GM12878 (cell line): ENCODE measurements around the gene CS. TPM values are rescaled to one million over a fixed set of nuclear protein-coding genes. Genes with fewer than 3 reads are reported as not detected.
A peak's percentile ranks its signal among the peaks of the same experiment; 100 is the strongest.

Experiments
- BRCA1 ChIP-seq: IDR thresholded peaks from 2 replicates; pipeline ENCODE4 v1.6.1; 2011; ENCODE audit warnings: low read depth, low read length, improper control_type of control experiment
- EGR1 ChIP-seq, 2 experiments: IDR thresholded peaks; 1 replicate in 1 of 2; 2 replicates in 1 of 2; pipeline ENCODE4 v1.6.1; 2011 to 2012; ENCODE audit warnings: low read depth in 2 of 2, low read length in 2 of 2, borderline replicate concordance in 1 of 2, mild to moderate bottlenecking in 1 of 2, moderate library complexity in 1 of 2
- ESRRA ChIP-seq: IDR thresholded peaks from 2 replicates; pipeline ENCODE4 v1.6.1; 2012; ENCODE audit warnings: mild to moderate bottlenecking, low read length, improper control_type of control experiment
- ETV6 ChIP-seq, 2 experiments: fragments of 450-650 bp in 1 of 2; IDR thresholded peaks in 1 of 2; conservative IDR thresholded peaks in 1 of 2; 2 replicates each; pipeline ENCODE4 v1.6.1; 2014; ENCODE audit warnings: antibody characterized with exemption in 1 of 2, borderline replicate concordance in 1 of 2, low read depth in 1 of 2, mild to moderate bottlenecking in 1 of 2, moderate library complexity in 1 of 2
- GABPA ChIP-seq: IDR thresholded peaks from 2 replicates; pipeline ENCODE4 v1.6.1; 2014; ENCODE audit warnings: antibody characterized with exemption, low read depth, mild to moderate bottlenecking, inconsistent platforms
- GATAD2B ChIP-seq: fragments of 450-650 bp; conservative IDR thresholded peaks from 2 replicates; pipeline ENCODE4 v1.6.1; 2017; ENCODE audit warnings: low read depth, mild to moderate bottlenecking, moderate library complexity
- IKZF1 ChIP-seq: fragments of 450-650 bp; conservative IDR thresholded peaks from 2 replicates; pipeline ENCODE4 v1.6.1; 2017; ENCODE audit warnings: antibody characterized with exemption, mild to moderate bottlenecking
- IKZF2 ChIP-seq, 2 experiments: fragments of 450-650 bp; IDR thresholded peaks; 2 replicates each; pipeline ENCODE4 v1.6.1; 2017; ENCODE audit warnings: mild to moderate bottlenecking in 2 of 2, moderate library complexity in 2 of 2
- MEF2A ChIP-seq: IDR thresholded peaks from 2 replicates; pipeline ENCODE4 v1.6.1; 2011; ENCODE audit warnings: low read depth, mild to moderate bottlenecking, low read length, moderate library complexity; ENCODE audit not compliant: insufficient read depth
- MTA2 ChIP-seq: fragments of 450-650 bp; IDR thresholded peaks from 2 replicates; pipeline ENCODE4 v1.6.1; 2016; ENCODE audit warnings: low read depth, mild to moderate bottlenecking, moderate library complexity
- NR2C2 ChIP-seq: IDR thresholded peaks from 2 replicates; pipeline ENCODE4 v1.6.1; 2011; ENCODE audit warnings: borderline replicate concordance, low read depth; ENCODE audit not compliant: control insufficient read depth, insufficient read length
- SP1 ChIP-seq: IDR thresholded peaks from one replicate; pipeline ENCODE4 v1.6.1; 2011; ENCODE audit warnings: low read depth, low read length
- SUZ12 ChIP-seq: fragments of 200-600 bp; sonication (generic); IDR thresholded peaks from one replicate; pipeline ENCODE4 v1.6.1; 2018; ENCODE audit warnings: antibody characterized with exemption, mild to moderate bottlenecking; ENCODE audit not compliant: unreplicated experiment
- TAF1 ChIP-seq: IDR thresholded peaks from 2 replicates; pipeline ENCODE4 v1.6.1; 2011; ENCODE audit warnings: mild to moderate bottlenecking, low read depth, low read length, borderline replicate concordance
- WRNIP1 ChIP-seq: IDR thresholded peaks from 2 replicates; pipeline ENCODE4 v1.6.1; 2011; ENCODE audit warnings: low read depth, low read length, improper control_type of control experiment, borderline replicate concordance
- ZNF592 ChIP-seq: fragments of 450-650 bp; IDR thresholded peaks from 2 replicates; pipeline ENCODE4 v1.6.1; 2017; ENCODE audit warnings: mild to moderate bottlenecking, moderate library complexity
- ZNF622 ChIP-seq: fragments of 450-650 bp; IDR thresholded peaks from 2 replicates; pipeline ENCODE4 v1.6.1; 2017; ENCODE audit warnings: mild to moderate bottlenecking, inconsistent platforms
- polyA plus RNA-seq, 11 experiments: library from polyadenylated mRNA; depleted of rRNA in 4 of 11; unstranded in 6 of 11; stranded (reverse) in 5 of 11; fragments of >200 nt; fragmentation: Nextera tagmentation in 4 of 11; fragmentation: Illumina TruSeq in 1 of 11; extraction: Ambion mirVana in 4 of 11; extraction: Trizol in 1 of 11; gene quantifications; 1 replicate in 1 of 11; 2 replicates in 10 of 11; pipeline versions ENCODE4 v1.2.1 to v1.2.3, GENCODE V29; 2011 to 2016; ENCODE audit warnings: inconsistent platforms in 2 of 11, missing spikeins in 2 of 11, low read depth in 1 of 11
- total RNA-seq, 4 experiments: library from RNA; depleted of rRNA in 3 of 4; stranded (reverse); fragments of >200 nt in 3 of 4; fragmentation: Illumina TruSeq in 1 of 4; extraction: Trizol in 1 of 4; gene quantifications; 2 replicates each; pipeline versions ENCODE4 v1.2.1 to v1.2.3, GENCODE V29; 2013 to 2021
- TF ChIP-seq, protein P1 (sequence below): IDR thresholded peaks from 2 replicates; pipeline ENCODE4 v1.6.1; 2012; ENCODE audit warnings: low read depth, low read length, improper control_type of control experiment
- TF ChIP-seq, protein P2 (sequence below): IDR thresholded peaks from 2 replicates; pipeline ENCODE4 v1.6.1; 2012; ENCODE audit warnings: improper control_type of control experiment, low read depth, low read length; ENCODE audit not compliant: insufficient replicate concordance

The CS gene
- total and polyA plus RNA-seq, 10 of the 15 experiments (the other 5 are each of a cell fraction or from before 2014, with no cell fraction given), result 64.9 to 276 (median 139) TPM

- no peak for TF ChIP-seq ZNF592
- TF ChIP-seq TAF1, result peak; percentile 86
- peak; percentile 19; the same call in 1 of the 2 replicates for TF ChIP-seq WRNIP1
- TF ChIP-seq SP1, result peak; percentile 49
- 0 out of 2 replicates have a peak, but pooled peaks have one; percentile 43 for TF ChIP-seq GATAD2B
- no peak for TF ChIP-seq ETV6 (conservative IDR thresholded peaks at IDR 0.05 in 1 of 2, IDR thresholded peaks at IDR 0.05 in 1 of 2; ENCODE audit: borderline replicate concordance in 1 of 2, low read depth in 1 of 2)
- no peak for TF ChIP-seq NR2C2
- TF ChIP-seq MTA2, result no peak
- peak; percentile 98 for TF ChIP-seq IKZF1
- TF ChIP-seq, protein P1, sequence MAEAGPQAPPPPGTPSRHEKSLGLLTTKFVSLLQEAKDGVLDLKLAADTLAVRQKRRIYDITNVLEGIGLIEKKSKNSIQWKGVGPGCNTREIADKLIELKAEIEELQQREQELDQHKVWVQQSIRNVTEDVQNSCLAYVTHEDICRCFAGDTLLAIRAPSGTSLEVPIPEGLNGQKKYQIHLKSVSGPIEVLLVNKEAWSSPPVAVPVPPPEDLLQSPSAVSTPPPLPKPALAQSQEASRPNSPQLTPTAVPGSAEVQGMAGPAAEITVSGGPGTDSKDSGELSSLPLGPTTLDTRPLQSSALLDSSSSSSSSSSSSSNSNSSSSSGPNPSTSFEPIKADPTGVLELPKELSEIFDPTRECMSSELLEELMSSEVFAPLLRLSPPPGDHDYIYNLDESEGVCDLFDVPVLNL, result peak; percentile 23; the same call in 1 of the 2 replicates
- no peak for TF ChIP-seq ESRRA
- TF ChIP-seq IKZF2 (IDR thresholded peaks at IDR 0.05), result no peak; a peak in 1 of 4 replicates
- TF ChIP-seq, protein P2, sequence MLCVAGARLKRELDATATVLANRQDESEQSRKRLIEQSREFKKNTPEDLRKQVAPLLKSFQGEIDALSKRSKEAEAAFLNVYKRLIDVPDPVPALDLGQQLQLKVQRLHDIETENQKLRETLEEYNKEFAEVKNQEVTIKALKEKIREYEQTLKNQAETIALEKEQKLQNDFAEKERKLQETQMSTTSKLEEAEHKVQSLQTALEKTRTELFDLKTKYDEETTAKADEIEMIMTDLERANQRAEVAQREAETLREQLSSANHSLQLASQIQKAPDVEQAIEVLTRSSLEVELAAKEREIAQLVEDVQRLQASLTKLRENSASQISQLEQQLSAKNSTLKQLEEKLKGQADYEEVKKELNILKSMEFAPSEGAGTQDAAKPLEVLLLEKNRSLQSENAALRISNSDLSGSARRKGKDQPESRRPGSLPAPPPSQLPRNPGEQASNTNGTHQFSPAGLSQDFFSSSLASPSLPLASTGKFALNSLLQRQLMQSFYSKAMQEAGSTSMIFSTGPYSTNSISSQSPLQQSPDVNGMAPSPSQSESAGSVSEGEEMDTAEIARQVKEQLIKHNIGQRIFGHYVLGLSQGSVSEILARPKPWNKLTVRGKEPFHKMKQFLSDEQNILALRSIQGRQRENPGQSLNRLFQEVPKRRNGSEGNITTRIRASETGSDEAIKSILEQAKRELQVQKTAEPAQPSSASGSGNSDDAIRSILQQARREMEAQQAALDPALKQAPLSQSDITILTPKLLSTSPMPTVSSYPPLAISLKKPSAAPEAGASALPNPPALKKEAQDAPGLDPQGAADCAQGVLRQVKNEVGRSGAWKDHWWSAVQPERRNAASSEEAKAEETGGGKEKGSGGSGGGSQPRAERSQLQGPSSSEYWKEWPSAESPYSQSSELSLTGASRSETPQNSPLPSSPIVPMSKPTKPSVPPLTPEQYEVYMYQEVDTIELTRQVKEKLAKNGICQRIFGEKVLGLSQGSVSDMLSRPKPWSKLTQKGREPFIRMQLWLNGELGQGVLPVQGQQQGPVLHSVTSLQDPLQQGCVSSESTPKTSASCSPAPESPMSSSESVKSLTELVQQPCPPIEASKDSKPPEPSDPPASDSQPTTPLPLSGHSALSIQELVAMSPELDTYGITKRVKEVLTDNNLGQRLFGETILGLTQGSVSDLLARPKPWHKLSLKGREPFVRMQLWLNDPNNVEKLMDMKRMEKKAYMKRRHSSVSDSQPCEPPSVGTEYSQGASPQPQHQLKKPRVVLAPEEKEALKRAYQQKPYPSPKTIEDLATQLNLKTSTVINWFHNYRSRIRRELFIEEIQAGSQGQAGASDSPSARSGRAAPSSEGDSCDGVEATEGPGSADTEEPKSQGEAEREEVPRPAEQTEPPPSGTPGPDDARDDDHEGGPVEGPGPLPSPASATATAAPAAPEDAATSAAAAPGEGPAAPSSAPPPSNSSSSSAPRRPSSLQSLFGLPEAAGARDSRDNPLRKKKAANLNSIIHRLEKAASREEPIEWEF, result no peak
- TF ChIP-seq SUZ12, result no peak
- no peak for TF ChIP-seq ZNF622
- no peak for TF ChIP-seq GABPA
- TF ChIP-seq EGR1 (IDR thresholded peaks at IDR 0.05; ENCODE audit: borderline replicate concordance in 1 of 2, low read depth in 2 of 2, low read length in 2 of 2), result no peak
- TF ChIP-seq MEF2A, result no peak
- TF ChIP-seq BRCA1, result peak; percentile 82
Observed at GRCh38 chr12:56315622-56316473, 15.7 kb upstream of the CS start, which contains the start of gene CNPY2 (continued).
